Occipital lobe (tissue), 2 donors: ENCODE results near the gene TUBGCP5. TPM values are rescaled to one million over a fixed set of nuclear protein-coding genes. Genes with fewer than 3 reads are reported as not detected.
"Not testable (repeated sequence)": the region's sequence is repeated elsewhere in the genome, so short reads cannot be mapped to it uniquely, and the experiment has no call there.

Source experiments
- DNase-seq: peaks from one replicate; lab custom pipeline; 2025; lab: John Stamatoyannopoulos, UW
- total RNA-seq: library from RNA; depleted of rRNA; stranded (reverse); fragments of >200 nt; gene quantifications from one replicate; pipeline ENCODE4 v1.2.3, GENCODE V29; 2014

The TUBGCP5 gene
- total RNA-seq, 1 donor from 2014 or later, result 23.6 TPM

GRCh38 chr15:23043535-23043934 lies 4.2 kb upstream of the TUBGCP5 start:
- DNase-seq, result not testable (repeated sequence)

DNA sequence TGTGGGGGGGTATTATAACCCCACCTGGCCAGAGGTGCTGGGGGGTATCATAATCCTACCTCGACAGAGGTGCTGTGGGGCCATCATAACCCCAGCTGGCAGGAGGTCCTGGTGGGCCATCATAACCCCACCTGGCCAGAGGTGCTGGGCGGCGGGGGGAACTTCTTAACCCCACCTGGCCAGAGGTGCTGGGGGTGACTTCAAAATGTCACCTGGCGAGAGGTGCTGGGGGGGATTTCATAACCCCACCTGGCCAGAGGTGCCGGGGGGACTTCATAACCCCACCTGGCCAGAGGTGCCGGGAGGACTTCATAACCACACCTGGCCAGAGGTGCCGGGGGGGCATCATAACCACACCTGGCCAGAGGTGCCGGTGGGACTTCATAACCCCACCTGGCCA lies 2.4 kb upstream of the TUBGCP5 start:
- DNase-seq, result not testable (repeated sequence)

GRCh38 chr15:23039917-23040281 lies 530 bp upstream of the TUBGCP5 start:
- DNase-seq, result no peak

- peak; percentile 39 for DNase-seq
Observed at GRCh38 chr15:23038726-23039142, 635 bp downstream of the TUBGCP5 start.

DNA sequence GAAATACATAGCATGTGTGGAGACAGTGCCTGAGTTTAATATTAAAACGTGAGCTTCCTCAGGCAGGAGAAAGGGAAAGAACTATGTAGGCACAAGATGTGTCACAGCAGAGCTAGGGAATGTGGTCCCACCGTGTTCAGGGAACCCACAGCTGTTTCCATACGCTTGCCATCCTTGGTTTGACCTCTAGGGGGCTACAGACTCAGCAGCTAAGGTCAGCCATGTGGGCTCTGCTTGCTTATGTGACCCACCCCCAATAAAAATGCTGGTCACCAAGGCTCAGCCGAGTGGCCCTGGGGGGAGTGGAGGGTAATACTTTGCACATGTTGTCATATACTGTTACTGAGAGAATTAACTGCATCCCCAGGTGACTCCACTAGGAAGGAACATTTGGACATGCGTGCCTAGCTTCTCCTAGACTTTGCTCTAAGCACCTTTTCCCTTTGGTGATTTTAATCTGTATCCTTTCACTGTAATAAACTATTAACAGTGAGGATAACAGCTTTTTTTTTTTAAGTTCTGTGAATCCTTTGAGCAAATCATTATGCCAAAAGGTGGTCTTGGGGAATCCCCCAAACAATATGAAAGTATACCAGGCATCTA lies 3.3 kb downstream of the TUBGCP5 start:
- no peak for DNase-seq

GRCh38 chr15:23033979-23034378 lies 5.4 kb downstream of the TUBGCP5 start:
- DNase-seq, result no peak

DNA sequence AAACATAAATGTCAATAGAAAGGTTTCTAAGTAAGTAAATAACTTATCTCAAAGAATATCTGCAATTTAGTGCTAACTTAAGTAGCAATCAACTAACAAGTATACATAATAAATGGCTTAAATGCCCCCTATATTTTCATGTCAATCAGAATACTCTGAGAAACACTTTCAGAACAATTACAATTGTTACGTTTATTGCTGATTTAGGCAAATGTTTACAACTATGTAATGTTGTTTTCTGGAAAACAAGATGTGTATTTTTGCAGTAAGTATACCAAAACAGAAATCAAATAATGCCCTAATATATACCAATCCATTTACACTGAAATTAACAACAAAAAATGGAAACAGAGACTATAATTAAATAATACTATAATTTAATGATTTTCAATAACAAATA lies 13.2 kb downstream of the TUBGCP5 start:
- DNase-seq, result no peak

DNA sequence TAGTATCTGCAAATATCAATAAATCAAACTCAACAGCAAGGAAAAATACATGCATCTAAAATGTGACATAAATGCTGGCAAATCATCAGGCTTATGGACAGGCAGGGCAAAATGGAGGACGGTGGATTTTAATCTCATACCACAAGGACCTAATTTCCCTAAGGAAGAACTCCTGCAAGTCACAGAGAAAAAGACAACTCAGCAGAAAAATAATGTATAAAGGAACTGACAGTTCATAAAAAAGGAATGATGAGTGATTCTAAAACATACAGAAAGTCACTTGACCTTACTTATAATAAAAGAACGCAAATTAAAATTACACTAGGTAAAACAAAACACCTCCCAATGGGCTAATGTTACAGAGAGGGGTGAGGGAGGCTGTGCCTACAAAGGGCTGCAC lies 17.2 kb downstream of the TUBGCP5 start:
- DNase-seq, result no peak

DNA sequence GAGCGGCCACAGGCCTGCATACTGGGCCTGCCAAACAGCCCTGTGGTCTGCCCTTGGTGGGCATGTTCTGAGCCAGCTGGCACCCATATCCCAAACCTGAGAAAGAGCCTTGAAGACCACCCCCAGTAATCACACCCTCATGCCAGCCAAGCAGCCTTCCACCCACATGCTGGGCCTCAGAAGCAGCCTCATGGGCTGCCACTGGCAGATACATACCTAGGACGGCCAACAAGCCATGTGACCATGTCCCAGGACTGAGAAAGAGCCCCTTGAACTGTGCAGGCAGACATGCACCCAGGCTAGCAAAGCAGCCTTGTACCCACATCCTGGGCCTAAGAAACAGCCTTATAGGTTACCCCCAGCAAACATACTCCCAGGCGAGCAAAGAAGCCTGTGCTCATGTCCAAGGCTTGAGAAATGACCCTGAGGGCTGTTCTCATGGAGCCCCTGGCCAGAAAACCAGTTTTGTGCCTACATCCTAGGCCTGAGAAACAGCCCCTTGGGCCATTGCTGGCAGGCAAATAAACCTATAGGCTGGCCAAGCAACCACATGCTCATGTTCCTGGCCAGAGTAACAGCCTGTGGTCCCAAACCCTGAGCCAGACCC lies 24.9 kb downstream of the TUBGCP5 start:
- no peak for DNase-seq

GRCh38 chr15:23013681-23014080 lies 25.7 kb downstream of the TUBGCP5 start:
- DNase-seq, result no peak

GRCh38 chr15:23012616-23013015 lies 26.8 kb downstream of the TUBGCP5 start:
- DNase-seq, result not testable (repeated sequence)

GRCh38 chr15:23003736-23004135 lies 35.6 kb downstream of the TUBGCP5 start:
- DNase-seq, result no peak

DNA sequence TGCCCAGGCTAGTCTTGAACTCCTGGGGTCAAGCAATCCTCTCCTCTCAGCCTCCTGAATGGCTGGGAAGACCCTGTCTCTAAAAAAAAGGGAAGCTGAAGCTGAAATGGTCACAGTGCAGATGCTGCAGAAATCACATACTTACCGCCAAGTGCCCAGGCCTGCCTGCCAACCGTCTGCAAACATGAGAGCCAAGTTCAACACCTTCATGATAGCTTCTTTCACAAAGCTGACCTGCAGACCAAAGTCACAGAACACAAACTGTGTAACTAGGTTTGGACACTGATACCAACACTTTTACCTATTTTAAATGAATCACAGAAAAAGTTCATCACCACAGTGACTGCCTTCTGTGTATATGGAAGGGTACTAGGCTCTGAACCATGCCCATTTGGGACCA lies 36.4 kb downstream of the TUBGCP5 start:
- DNase-seq, result no peak

DNA sequence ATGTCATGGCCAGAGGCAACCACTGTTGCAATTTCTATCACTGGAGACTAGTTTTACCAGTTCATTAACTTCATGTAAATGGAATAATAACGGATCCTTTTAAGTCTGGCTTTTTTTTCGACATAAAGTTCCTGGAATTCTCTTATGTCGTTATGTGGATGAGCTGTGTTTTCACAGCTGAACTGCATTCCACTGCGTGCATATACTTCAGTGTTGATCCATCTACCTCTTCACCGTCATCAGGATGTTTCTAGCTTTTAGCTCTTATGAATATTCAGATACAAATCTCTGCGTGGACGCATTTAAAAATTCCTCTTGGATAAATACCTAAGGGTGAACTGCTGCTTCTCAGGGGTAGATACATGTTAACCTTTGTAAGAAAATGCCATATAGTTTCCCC lies 43.6 kb downstream of the TUBGCP5 start:
- no peak for DNase-seq

GRCh38 chr15:22992024-22992326 lies 47.4 kb downstream of the TUBGCP5 start:
- no peak for DNase-seq

- DNase-seq, result no peak
Observed at GRCh38 chr15:22989576-22990477, 49.5 kb downstream of the TUBGCP5 start.

DNA sequence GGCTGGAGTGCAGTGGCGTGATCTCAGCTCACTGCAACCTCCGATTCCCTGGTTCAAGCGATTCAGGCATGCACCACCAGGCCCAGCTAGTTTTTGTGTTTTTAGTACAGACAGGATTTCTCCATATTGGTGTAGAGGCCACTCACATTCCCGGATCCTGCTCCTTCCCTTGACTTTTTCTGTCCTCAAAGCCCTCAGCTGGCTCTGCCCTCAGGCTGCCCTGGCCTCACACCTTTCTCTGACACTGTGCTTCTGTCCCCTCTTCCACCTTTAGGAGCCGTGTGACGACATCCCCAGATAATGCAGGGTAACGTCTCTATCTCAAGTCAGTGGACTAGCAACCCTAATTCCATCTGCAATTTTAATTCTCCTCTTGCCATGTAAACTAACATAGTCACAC lies 50.6 kb downstream of the TUBGCP5 start:
- no peak for DNase-seq

DNA sequence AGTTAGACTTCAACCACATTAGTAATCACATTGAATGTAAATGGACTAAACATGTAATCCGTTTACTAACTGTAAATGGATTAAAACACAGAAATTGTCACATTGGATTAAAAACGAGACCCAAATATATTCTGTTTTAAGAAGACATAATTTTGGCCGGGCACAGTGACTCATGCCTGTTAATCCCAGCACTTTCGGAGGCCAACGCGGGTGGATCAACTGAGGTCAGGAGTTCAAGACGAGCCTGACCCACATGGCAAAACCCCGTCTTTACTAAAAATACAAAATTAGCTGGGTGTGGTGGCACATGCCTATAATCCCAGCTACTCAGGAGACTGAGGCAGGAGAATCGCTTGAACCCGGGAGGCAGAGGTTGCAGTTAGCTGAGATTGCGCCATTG lies 57.4 kb downstream of the TUBGCP5 start:
- DNase-seq, result not testable (repeated sequence)

GRCh38 chr15:22981051-22981840 lies 58.1 kb downstream of the TUBGCP5 start:
- no peak for DNase-seq

DNA sequence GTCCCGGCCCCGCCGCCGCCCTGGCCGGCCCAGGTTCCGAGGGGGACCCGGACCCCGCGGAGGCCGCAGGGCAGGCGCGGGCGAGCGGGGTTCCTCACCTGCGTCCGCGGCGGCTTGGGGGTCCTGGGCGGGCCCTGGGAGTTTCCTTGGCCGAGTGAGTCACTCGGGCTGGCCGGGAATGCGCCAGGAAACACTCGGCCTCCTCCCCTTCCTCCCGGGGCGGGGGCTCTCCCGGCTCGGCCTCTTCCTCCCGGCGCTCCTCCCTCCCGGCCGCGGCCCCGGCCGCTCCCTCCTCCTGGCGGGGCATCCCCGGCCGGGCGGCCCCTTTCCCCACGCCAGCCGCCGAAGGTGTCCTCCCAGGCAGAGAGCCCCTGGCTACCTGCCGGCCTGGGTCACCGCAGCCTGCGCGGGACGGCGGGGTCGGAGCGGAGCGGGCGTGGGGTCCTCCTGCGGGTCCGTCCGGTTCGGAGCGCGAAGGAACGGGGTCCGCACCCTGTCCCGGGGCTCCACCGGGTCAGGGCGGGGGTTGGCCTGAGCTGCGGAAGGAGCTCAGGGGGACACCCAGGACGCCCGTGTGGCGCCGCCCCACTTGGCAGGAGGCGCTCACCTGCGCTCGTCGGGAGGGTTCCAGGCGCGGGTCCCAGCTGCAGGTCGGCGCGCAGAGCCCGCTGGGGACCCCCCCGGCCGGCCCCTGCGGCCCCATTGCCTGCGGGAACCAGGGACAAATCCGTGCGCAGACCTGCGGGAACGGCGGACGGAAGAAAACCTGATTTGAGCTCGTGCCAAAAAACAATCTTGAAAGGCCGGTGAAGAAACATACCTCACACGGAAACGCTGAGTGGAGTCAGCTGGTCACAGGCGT lies 58.9 kb downstream of the TUBGCP5 start, which contains the start of gene CYFIP1:
Gene CYFIP1 (minus strand): TSS at position 180 of the 862 bp plus-strand sequence. CDS start 33,083 bp downstream, outside the sequence.
- peak; percentile 56 for DNase-seq
